HUES48 (cell line): ENCODE results near the gene SERINC5.
A peak's percentile ranks its signal among the peaks of the same experiment; 100 is the strongest.

Experiments
- H3K27ac ChIP-seq: one replicate; pipeline ENCODE4 v1.7.0; 2013; ENCODE audit warnings: low read depth, low read length, inconsistent platforms
- H3K27me3 ChIP-seq: 2 replicates; pipeline ENCODE4 v1.6.1; 2013; ENCODE audit warnings: mild to moderate bottlenecking, low read length; ENCODE audit not compliant: control insufficient read depth, insufficient read depth
- H3K36me3 ChIP-seq: 2 replicates; pipeline ENCODE4 v1.6.1; 2013; ENCODE audit warnings: low read length; ENCODE audit not compliant: control insufficient read depth, insufficient read depth
- H3K4me1 ChIP-seq: 2 replicates; pipeline ENCODE4 v1.6.1; 2013; ENCODE audit warnings: mild to moderate bottlenecking, low read length; ENCODE audit not compliant: control insufficient read depth, insufficient read depth
- H3K4me3 ChIP-seq: 2 replicates; pipeline ENCODE4 v1.5.1; 2013; ENCODE audit warnings: mild to moderate bottlenecking, low read depth, low read length
- H3K9ac ChIP-seq: 2 replicates; pipeline ENCODE4 v1.6.1; 2013; ENCODE audit warnings: mild to moderate bottlenecking, low read depth, low read length, moderate library complexity
- H3K9me3 ChIP-seq: 2 replicates; pipeline ENCODE4 v1.6.1; 2013; ENCODE audit warnings: low read length; ENCODE audit not compliant: control insufficient read depth, insufficient read depth

The SERINC5 gene

DNA sequence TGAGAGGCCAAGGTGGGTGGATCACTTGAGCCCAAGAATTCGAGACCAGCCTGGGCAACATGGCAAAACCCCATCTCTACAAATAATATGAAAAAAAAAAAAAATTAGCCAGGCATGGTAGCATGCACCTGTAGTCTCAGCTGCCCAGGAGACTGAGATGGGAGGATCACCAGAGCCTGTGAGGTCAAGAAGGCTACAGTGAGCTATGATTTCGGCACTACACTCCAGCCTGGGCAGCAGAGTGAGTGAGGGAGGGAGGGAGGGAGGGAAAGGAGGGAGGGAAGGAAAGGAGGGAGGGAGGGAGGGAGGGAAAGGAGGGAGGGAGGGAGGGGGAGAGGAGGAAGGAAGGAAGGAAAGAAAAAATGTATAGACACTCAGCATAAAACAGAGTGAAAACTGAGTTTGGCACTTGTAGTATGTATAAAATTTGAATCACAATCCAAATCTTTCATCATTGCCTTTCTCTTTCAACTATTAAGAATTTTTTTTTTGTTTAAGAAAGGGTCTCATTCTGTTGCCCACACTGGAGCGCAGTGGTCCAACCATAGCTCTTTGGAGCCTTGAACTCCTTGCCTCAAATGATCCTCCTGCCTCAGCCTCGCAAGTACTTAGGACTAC is 27.8 kb downstream of the SERINC5 start:
- Histone ChIP-seq H3K9me3 (no peaks in the 10 kb centered on the region), H3K4me1 (peaks cover 7% of the 10 kb centered on the region), H3K4me3 (no peak overlapping the region), H3K27me3 (no peaks in the 10 kb centered on the region), H3K27ac (no peak overlapping the region), H3K36me3 (no peaks in the 10 kb centered on the region), H3K9ac (no peak overlapping the region)

DNA sequence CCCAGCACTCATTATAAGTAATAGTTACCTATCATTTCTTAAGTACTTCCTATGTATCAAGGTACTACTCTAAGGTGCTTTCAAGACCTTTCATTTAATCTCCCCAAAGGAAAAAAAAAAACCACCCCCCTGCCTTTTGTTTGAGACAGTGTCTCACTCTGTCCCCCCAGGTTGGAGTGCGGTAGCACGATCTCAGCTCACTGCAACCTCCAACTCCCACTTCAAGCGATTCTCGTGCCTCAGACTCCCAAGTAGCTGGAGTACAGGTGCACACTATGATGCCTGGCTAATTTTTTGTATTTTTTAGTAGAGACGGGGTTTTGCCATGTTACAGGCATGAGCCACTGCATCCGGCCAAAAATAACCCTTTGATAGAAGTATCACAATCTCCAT is 29.9 kb downstream of the SERINC5 start:
- H3K27ac ChIP-seq, result no peak overlapping the region
- H3K27me3 ChIP-seq, result no peaks in the 10 kb centered on the region
- H3K36me3 ChIP-seq, result peaks cover 4% of the 10 kb centered on the region; the same call in 1 of the 2 replicates
- no peak overlapping the region for H3K9ac ChIP-seq
- peaks cover 10% of the 10 kb centered on the region for H3K4me1 ChIP-seq
- H3K4me3 ChIP-seq, result no peak overlapping the region
- H3K9me3 ChIP-seq, result no peaks in the 10 kb centered on the region

DNA sequence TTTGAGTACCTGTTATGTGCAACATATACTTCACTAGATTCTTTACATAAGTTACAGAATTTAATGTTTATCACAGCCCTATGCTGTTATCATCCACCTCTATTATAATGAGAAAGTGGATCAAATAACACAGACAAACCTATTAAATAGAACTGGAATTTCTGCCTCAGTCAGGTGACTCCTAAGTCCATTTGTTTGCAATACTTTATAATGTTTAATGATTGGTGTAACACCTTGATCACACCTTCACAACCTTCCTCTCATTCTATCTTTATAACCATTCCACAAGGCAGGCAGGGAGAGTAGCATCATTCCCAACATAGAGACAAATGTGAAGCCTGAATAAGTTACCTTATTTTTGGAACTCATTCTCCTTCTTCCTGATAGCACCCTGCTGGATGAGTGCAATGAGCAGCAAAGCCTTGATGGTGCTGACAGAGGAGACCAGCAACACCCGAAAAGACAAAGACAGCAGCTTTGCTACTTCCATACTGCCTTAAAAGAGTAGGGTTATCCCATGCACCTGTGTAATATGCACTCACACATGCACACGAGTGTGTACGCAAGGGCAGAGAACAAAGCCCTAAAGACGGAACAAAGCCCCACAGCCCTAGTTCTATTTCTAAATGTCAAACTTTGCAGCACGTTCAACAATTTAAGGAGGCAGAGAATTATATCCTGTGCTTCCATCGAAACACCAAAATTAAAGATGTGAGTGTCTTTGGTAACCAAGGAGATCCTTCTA is 30.5 kb downstream of the SERINC5 start:
- H3K27ac ChIP-seq, result no peak overlapping the region
- no peaks in the 10 kb centered on the region for H3K27me3 ChIP-seq

DNA sequence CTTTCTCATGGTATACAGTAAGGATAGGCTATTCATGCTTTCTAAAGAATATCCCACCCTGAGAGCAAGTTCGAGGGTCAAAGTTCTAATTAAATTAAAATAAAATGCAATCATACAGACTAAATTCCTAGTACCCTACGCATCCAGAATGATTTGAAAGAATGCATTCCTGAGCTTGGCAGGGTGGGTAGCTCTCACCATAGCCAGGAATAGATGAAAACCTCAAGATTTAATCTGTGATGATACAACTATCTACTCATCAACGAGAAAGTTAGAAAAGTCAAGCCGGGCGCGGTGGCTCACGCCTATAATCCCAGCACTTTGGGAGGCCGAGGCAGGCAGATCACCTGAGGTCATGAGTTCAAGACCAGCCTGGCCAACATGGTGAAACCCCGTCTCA is 32.3 kb downstream of the SERINC5 start:
- Histone ChIP-seq H3K9me3 (no peaks in the 10 kb centered on the region), H3K27me3 (no peaks in the 10 kb centered on the region), H3K4me3 (no peak overlapping the region), H3K27ac (no peak overlapping the region), H3K9ac (no peak overlapping the region), H3K4me1 (peaks cover 11% of the 10 kb centered on the region), H3K36me3 (peaks cover 4% of the 10 kb centered on the region; the same call in 1 of the 2 replicates)

More for the DNA sequence above, 30.5 kb downstream of the SERINC5 start:
- H3K9me3 ChIP-seq, result no peaks in the 10 kb centered on the region
- H3K4me1 ChIP-seq, result peaks cover 10% of the 10 kb centered on the region
- H3K36me3 ChIP-seq, result peaks cover 4% of the 10 kb centered on the region; the same call in 1 of the 2 replicates
- no peak overlapping the region for H3K9ac ChIP-seq
- H3K4me3 ChIP-seq, result no peak overlapping the region

DNA sequence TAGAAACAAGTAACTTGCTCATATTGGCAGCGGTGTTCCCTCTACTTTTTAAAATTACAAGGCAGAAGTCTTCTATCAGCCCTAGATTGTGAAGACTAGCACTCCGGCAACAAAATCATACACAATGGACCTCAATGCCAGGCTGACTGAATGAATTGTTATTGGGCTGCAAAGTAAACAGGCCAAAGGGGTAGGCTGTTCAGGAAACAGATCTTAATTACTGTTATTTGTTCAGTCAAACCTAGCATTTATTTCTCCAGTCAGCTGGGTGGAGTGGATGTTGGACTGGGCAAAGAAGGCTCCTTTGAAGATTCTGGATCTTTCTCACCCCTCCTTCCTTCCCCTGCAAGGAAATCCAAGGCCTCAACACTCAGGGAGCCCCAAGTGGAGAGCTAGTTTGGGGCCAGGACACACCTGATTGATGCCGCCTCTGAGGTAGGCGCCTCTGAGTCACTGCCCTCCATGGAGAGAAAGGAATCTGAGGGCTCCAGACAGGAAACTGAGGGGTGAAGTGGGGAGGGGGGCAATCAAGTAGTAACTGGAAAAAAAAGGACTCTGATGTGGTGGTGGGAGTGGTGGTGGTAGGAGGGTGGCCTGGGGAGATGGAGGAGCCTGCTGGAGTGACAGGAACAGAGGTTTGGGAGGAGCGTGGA is 35.5 kb downstream of the SERINC5 start:
- no peak overlapping the region for H3K4me3 ChIP-seq
- H3K4me1 ChIP-seq, result peaks cover 25% of the 10 kb centered on the region
- H3K9me3 ChIP-seq, result no peaks in the 10 kb centered on the region
- H3K9ac ChIP-seq, result no peak overlapping the region
- no peak overlapping the region for H3K27ac ChIP-seq
- H3K27me3 ChIP-seq, result no peaks in the 10 kb centered on the region
- H3K36me3 ChIP-seq, result peaks cover 8% of the 10 kb centered on the region; the same call in 1 of the 2 replicates

DNA sequence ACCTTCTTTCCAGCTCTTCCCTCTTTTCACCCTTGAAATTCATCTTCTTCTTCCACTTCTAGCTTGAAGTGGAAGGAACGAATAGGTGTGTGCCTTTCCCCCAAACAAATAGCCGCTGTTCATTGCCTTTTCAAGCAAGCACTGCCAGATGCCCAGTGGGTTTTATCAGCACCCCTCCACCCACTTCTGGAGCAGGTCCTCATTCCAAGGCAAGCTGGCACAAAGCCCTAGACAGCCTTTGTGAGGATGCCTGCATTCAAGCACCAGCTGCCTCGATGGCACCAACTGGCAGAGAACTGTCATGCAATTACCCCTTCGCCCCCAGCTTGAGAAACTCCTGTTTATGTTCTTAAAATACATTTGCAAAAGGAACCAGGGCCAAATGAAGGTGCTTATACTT is 36.5 kb downstream of the SERINC5 start:
- H3K9ac ChIP-seq, result no peak overlapping the region
- peaks cover 8% of the 10 kb centered on the region; the same call in 1 of the 2 replicates for H3K36me3 ChIP-seq
- peaks cover 25% of the 10 kb centered on the region for H3K4me1 ChIP-seq
- H3K27ac ChIP-seq, result no peak overlapping the region
- no peaks in the 10 kb centered on the region for H3K9me3 ChIP-seq
- no peak overlapping the region for H3K4me3 ChIP-seq
- no peaks in the 10 kb centered on the region for H3K27me3 ChIP-seq

DNA sequence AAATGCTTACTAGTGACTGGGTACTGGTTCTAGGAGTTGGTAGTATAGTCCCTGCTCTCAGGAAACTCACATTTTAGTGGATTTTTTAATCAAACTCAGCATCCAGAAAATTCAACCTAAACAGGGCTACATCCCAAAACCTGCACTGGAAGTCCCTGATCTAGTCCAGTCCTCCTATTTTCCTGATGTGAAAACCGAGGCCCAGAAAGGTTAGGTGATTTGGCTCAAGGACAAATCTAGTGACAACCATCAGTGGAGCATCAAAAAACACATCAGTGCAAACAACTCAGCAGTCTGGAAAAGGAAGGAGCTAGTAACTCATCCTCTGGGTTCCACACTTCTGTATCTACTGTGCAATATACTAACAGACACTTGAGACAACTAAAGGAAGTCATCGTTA is 38.2 kb downstream of the SERINC5 start:
- Histone ChIP-seq H3K27me3 (no peaks in the 10 kb centered on the region), H3K9me3 (no peaks in the 10 kb centered on the region), H3K27ac (no peak overlapping the region), H3K4me1 (peaks cover 25% of the 10 kb centered on the region), H3K36me3 (peaks cover 8% of the 10 kb centered on the region; the same call in 1 of the 2 replicates), H3K4me3 (no peak overlapping the region), H3K9ac (no peak overlapping the region)

DNA sequence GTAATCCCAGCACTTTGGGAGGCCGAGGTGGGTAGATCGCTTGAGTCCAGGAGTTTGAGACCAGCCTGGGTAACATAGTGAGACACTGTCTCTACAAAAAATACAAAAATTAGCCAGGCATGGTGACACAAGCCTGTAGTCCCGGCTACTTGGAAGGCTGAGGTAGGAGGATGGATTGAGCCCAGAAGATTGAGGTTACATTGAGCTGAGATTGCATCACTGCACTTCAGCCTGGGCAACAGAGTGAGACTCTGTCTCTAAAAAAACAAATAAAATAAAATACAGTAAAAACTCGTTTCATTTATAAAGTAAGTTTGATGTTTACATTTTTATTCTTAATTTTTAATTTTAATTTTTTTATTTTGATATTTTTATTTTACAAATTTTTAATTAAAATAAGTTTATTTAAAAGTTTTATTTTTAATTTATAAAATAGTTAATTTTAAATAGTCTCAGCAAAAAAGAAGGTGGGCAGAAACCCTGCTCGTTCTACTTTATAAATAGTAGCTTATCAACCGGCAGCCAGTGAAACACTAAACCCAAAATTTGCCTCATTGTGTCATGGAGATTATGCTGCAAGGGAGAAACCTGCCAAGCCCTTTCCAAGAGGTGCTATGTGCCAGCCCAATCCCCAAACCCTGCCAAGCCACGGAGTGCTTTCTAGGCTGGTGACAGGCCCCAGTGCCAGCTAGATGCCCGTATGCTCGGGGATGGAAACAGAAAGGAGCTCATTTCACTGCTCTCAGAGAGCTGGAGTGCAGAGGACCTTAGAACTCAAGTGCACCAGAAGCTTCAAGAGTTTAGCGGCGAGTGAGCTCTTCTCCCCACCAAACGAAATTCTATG is 38.9 kb downstream of the SERINC5 start:
- peaks cover 25% of the 10 kb centered on the region for H3K4me1 ChIP-seq
- no peaks in the 10 kb centered on the region for H3K27me3 ChIP-seq
- peaks cover 8% of the 10 kb centered on the region; the same call in 1 of the 2 replicates for H3K36me3 ChIP-seq
- H3K9me3 ChIP-seq, result no peaks in the 10 kb centered on the region
- no peak overlapping the region for H3K4me3 ChIP-seq
- no peak overlapping the region for H3K9ac ChIP-seq
- H3K27ac ChIP-seq, result peak overlapping the region; percentile 18

DNA sequence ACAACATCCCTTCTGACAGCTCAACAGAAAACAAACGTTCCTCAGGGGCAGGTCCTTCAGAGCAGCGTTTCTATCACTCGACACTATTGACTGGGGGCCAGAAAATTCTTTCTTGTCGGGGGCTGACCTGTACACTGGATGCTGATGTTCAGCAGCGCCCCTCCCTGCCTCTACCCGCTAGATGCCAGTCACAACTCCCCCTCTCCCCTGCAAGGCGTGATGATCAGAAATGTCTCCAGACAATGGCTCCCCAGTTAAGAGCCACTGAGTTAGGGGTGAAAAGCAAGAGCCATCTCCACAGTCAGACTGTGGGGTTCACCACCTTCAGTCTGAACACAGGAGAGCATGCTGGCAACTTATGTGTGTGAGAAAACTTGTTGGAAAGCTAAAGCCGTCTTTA is 39.8 kb downstream of the SERINC5 start:
- H3K9ac ChIP-seq, result no peak overlapping the region
- H3K9me3 ChIP-seq, result no peaks in the 10 kb centered on the region
- no peak overlapping the region for H3K27ac ChIP-seq
- peaks cover 26% of the 10 kb centered on the region for H3K4me1 ChIP-seq
- H3K4me3 ChIP-seq, result no peak overlapping the region
- no peaks in the 10 kb centered on the region for H3K27me3 ChIP-seq
- peaks cover 5% of the 10 kb centered on the region; the same call in 1 of the 2 replicates for H3K36me3 ChIP-seq

DNA sequence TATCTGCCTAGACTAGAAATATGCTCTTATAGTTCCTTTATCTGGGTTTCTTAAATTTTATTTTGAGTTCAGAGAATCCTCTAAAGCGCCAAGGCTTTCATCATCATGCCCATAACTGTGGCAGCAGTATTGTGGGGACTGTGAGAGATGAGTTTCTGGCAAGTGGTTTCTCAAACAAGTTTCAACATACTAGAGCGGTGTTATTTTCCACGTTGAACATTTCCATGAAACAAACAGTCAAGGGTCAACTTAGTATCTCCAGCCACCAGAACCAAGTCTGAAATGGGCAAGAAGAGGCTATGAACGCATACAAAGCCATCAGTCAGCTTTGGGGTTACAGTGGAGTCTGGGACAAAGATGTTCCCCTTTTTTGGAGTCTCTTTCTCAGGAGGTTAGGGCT is 40.3 kb downstream of the SERINC5 start:
- no peak overlapping the region for H3K27ac ChIP-seq
- peaks cover 30% of the 10 kb centered on the region for H3K4me1 ChIP-seq
- no peak overlapping the region for H3K9ac ChIP-seq
- H3K27me3 ChIP-seq, result no peaks in the 10 kb centered on the region
- peaks cover 9% of the 10 kb centered on the region; the same call in 1 of the 2 replicates for H3K36me3 ChIP-seq
- no peaks in the 10 kb centered on the region for H3K9me3 ChIP-seq
- no peak overlapping the region for H3K4me3 ChIP-seq
